ENCODE results near the gene ATP1B1.

DNA sequence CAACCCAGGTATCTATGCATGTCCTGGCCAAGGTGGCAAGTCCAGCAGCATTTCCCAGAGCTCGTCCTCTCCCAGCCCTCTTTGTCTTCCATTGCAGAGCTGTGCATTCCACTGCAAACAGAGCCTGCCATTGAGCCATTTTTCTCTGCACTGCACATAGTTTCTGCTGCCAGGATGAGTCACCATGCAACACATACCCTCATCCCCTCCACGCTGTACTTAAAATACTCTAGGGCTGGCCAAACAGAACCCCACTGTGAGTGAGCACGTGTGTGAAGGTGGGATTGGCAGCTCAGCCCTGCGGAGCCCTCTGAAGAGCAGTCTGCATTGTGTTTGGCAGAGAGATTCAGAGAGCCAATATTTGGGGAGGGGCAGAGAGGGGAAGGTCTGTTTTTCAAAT is 3.9 kb upstream of the ATP1B1 start:
- no peak for TF ChIP-seq ELF1 (IDR thresholded peaks at IDR 0.05; ENCODE audit: borderline replicate concordance, low read depth)
- peak; percentile 44; the same call in 1 of the 2 replicates for TF ChIP-seq FOSL1 (IDR thresholded peaks at IDR 0.05; ENCODE audit: low read depth)
- TF ChIP-seq SP1 (IDR thresholded peaks at IDR 0.05; ENCODE audit: low read depth), result no peak
- TF ChIP-seq, protein P1, sequence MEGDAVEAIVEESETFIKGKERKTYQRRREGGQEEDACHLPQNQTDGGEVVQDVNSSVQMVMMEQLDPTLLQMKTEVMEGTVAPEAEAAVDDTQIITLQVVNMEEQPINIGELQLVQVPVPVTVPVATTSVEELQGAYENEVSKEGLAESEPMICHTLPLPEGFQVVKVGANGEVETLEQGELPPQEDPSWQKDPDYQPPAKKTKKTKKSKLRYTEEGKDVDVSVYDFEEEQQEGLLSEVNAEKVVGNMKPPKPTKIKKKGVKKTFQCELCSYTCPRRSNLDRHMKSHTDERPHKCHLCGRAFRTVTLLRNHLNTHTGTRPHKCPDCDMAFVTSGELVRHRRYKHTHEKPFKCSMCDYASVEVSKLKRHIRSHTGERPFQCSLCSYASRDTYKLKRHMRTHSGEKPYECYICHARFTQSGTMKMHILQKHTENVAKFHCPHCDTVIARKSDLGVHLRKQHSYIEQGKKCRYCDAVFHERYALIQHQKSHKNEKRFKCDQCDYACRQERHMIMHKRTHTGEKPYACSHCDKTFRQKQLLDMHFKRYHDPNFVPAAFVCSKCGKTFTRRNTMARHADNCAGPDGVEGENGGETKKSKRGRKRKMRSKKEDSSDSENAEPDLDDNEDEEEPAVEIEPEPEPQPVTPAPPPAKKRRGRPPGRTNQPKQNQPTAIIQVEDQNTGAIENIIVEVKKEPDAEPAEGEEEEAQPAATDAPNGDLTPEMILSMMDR (IDR thresholded peaks at IDR 0.05 in 2 of 3, conservative IDR thresholded peaks at IDR 0.05 in 1 of 3; ENCODE audit: borderline replicate concordance in 1 of 3, insufficient read depth in 1 of 3, low read depth in 2 of 3, low read length in 2 of 3), result no peak
- TF ChIP-seq YY1 (IDR thresholded peaks at IDR 0.05; ENCODE audit: extremely low read depth, insufficient replicate concordance, low read depth, low read length), result no peak
